HL-60 (cell line): ENCODE measurements around the gene ADAMTS4.

Experiments used
- DNase-seq, 2 experiments: peaks; one replicate each; pipeline ENCODE4 v3.0.0-alpha.2; 2010 to 2020; ENCODE audit warnings: low read depth in 1 of 2, low spot score in 1 of 2
- H3K27ac ChIP-seq: fragments of 250-450 bp; sonication (Bioruptor Pico); replicated peaks from 2 replicates; pipeline ENCODE4 v1.5.1; 2020; ENCODE audit warnings: mild to moderate bottlenecking, moderate library complexity
- H3K27me3 ChIP-seq: fragments of 250-450 bp; sonication (Bioruptor Pico); 2 replicates; pipeline ENCODE4 v1.5.1; 2021; ENCODE audit warnings: mild to moderate bottlenecking, moderate library complexity; ENCODE audit not compliant: insufficient read depth, poor library complexity, severe bottlenecking
- H3K4me3 ChIP-seq: replicated peaks from 2 replicates; pipeline ENCODE4 v1.5.1; 2011; ENCODE audit warnings: mild to moderate bottlenecking, control low read depth, low read length; ENCODE audit not compliant: insufficient read depth
- GABPA ChIP-seq: IDR thresholded peaks from 2 replicates; pipeline ENCODE4 v1.6.1; 2012; ENCODE audit warnings: low read depth
- POLR2AphosphoS5 ChIP-seq: IDR thresholded peaks from 2 replicates; pipeline ENCODE4 v1.6.1; 2012; ENCODE audit warnings: low read depth
- REST ChIP-seq: IDR thresholded peaks from 2 replicates; pipeline ENCODE4 v1.6.1; 2012; ENCODE audit warnings: low read depth; ENCODE audit not compliant: insufficient replicate concordance
- SPI1 ChIP-seq: IDR thresholded peaks from 2 replicates; pipeline ENCODE4 v1.6.1; 2012; ENCODE audit warnings: low read depth, mild to moderate bottlenecking, borderline replicate concordance
- TF ChIP-seq, protein P1 (sequence below): IDR thresholded peaks from one replicate; pipeline ENCODE4 v1.5.1; 2011; ENCODE audit warnings: low read length, control low read depth, inconsistent platforms; ENCODE audit not compliant: insufficient read depth

The ADAMTS4 gene

DNA sequence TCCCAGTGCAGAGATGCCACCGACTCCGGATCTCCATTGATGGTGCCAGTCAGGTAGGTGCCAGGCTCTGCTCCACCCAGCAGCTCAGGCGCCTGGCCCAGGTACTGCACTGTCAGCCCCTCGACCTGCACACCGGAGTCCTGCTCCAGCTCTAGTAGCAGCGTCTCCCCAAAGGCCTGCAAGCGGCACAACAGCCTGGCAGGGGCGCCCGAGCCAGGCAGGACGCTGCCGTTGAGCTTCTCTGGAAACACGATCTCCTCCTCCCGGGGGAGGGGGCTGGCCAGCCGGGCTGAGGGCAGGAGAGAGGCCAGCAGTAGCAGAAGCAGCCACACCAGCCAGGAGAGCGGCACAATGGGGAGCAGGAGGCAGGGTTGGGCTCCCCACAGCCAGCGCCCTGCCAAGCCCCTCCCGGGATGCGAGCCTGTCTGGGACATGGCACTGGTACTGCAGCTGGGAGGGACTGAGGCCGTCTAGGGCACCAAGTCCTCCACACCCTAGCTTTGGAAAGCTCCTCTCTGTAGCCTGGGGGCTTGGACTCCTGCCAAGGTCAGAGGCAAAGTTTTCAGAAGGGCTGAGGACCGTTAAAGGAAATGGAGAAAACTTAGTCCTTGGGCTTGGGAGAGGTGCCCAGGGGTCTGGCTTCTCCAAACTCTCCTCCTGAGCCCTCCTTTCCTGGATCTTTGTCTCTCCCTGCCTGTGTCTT is 509 bp downstream of the ADAMTS4 start:
- Histone ChIP-seq H3K27ac (no peak overlapping the region), H3K4me3 (no peak overlapping the region), H3K27me3 (no peaks in the 10 kb centered on the region)
- no peak for DNase-seq
- TF ChIP-seq REST: no peak
- TF ChIP-seq, protein P1, sequence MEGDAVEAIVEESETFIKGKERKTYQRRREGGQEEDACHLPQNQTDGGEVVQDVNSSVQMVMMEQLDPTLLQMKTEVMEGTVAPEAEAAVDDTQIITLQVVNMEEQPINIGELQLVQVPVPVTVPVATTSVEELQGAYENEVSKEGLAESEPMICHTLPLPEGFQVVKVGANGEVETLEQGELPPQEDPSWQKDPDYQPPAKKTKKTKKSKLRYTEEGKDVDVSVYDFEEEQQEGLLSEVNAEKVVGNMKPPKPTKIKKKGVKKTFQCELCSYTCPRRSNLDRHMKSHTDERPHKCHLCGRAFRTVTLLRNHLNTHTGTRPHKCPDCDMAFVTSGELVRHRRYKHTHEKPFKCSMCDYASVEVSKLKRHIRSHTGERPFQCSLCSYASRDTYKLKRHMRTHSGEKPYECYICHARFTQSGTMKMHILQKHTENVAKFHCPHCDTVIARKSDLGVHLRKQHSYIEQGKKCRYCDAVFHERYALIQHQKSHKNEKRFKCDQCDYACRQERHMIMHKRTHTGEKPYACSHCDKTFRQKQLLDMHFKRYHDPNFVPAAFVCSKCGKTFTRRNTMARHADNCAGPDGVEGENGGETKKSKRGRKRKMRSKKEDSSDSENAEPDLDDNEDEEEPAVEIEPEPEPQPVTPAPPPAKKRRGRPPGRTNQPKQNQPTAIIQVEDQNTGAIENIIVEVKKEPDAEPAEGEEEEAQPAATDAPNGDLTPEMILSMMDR: no peak

- no peak for TF ChIP-seq REST
- no peak for TF ChIP-seq POLR2AphosphoS5
- no peak for TF ChIP-seq GABPA
- no peak for DNase-seq
- Histone ChIP-seq H3K4me3 (no peak overlapping the region), H3K27ac (no peak overlapping the region), H3K27me3 (no peaks in the 10 kb centered on the region)
These were observed 1.2 kb downstream of the ADAMTS4 start for GRCh38 chr1:161197560-161198193.

DNA sequence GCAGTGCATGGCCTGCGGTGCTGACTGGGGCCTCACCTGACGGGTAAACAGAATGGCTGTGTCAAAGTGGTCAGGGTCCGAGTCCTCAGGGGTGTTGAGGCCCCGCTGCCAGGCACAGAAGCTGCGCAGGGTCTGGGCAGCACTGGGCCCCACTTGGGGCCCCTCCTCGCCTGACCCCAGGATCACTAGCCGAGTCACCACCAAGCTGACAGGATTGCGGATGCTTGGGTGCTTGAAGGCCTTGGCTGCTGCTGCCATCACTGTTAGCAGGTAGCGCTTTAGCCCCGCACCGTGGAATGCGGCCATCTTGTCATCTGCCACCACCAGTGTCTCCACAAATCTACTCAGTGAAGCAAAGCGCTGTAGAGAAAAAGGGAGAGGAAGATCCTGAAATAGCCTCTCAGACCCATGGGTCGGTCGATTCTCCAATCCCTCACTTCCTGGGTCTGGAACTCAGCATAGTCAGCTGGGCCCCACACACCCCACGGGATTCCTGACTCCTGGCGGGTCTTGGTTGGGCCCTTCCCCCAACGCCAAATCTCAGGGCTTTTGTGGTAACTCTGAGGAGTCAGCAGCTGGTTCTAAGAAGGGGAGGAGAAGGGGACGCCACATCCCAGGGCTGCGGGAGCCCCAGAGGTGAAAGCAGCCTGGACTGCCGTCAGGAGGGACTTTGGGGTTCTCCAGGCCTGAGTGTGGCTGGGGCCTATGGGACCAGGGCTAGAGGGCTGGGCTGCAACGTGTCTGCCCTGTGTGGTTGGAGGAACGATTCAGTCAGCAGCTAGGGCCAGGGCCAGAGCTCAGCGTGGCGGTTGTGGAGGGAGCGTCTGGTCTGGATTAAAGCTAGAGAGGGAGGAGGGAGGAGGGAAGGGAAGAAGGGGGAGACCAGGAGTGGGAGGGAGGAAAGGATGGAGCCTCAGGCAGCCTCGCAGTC is 2.1 kb downstream of the ADAMTS4 start:
- Histone ChIP-seq H3K27me3 (no peaks in the 10 kb centered on the region), H3K27ac (no peak overlapping the region), H3K4me3 (no peak overlapping the region)
- no peak for DNase-seq
- TF ChIP-seq POLR2AphosphoS5 (no peak), GABPA (no peak)
- TF ChIP-seq, protein P1: no peak

- Histone ChIP-seq H3K27ac (no peak overlapping the region), H3K4me3 (no peak overlapping the region), H3K27me3 (no peaks in the 10 kb centered on the region)
- DNase-seq: no peak
- no peak for TF ChIP-seq SPI1
- TF ChIP-seq, protein P1: no peak
- no peak for TF ChIP-seq GABPA
- TF ChIP-seq REST: no peak
- no peak for TF ChIP-seq POLR2AphosphoS5
These were observed 2.7 kb downstream of the ADAMTS4 start for GRCh38 chr1:161196111-161196510.
